Nephron progenitor cell (in vitro differentiated cells): ENCODE measurements around the gene ERCC3.
A peak's percentile ranks its signal among the peaks of the same experiment; 100 is the strongest.

Source experiments
- DNase-seq: peaks from one replicate; pipeline ENCODE4 v3.0.0; 2021
- H3K27ac Mint-ChIP-seq: 2 replicates; pipeline ENCODE4 v1.8.0; 2021; ENCODE audit warnings: mild to moderate bottlenecking, moderate library complexity, mixed read lengths
- H3K27me3 Mint-ChIP-seq: 2 replicates; pipeline ENCODE4 v1.8.0; 2021; ENCODE audit warnings: mild to moderate bottlenecking, low read depth, mixed read lengths; ENCODE audit not compliant: poor library complexity
- H3K36me3 Mint-ChIP-seq: 2 replicates; pipeline ENCODE4 v1.8.0; 2021; ENCODE audit warnings: low read depth, mixed read lengths
- H3K4me1 Mint-ChIP-seq: 2 replicates; pipeline ENCODE4 v1.8.0; 2021; ENCODE audit warnings: mixed read lengths
- H3K4me3 Mint-ChIP-seq: 2 replicates; pipeline ENCODE4 v1.8.0; 2021; ENCODE audit warnings: mild to moderate bottlenecking, moderate library complexity, mixed read lengths
- H3K9me3 Mint-ChIP-seq: 2 replicates; pipeline ENCODE4 v1.8.0; 2021; ENCODE audit warnings: mild to moderate bottlenecking, moderate library complexity, mixed read lengths
- CTCF ChIP-seq: fragments of 200-600 bp; sonication (generic); IDR thresholded peaks from 2 replicates; pipeline ENCODE4 v1.5.0; 2021; ENCODE audit warnings: antibody characterized with exemption

Gene ERCC3

GRCh38 chr2:127279781-127280180, 14.2 kb downstream of the ERCC3 start:
- no peak overlapping the region for H3K4me3 Mint-ChIP-seq
- H3K36me3 Mint-ChIP-seq, result peaks cover 96% of the 10 kb centered on the region
- H3K4me1 Mint-ChIP-seq, result no peaks in the 10 kb centered on the region
- no peaks in the 10 kb centered on the region for H3K27me3 Mint-ChIP-seq
- no peak overlapping the region for H3K27ac Mint-ChIP-seq
- peaks cover 14% of the 10 kb centered on the region for H3K9me3 Mint-ChIP-seq
- TF ChIP-seq CTCF, result no peak
- DNase-seq, result no peak

GRCh38 chr2:127278959-127279358, 15.0 kb downstream of the ERCC3 start:
- no peak overlapping the region for H3K4me3 Mint-ChIP-seq
- no peaks in the 10 kb centered on the region for H3K27me3 Mint-ChIP-seq
- peaks cover 92% of the 10 kb centered on the region for H3K36me3 Mint-ChIP-seq
- H3K9me3 Mint-ChIP-seq, result peaks cover 6% of the 10 kb centered on the region
- DNase-seq, result no peak
- H3K4me1 Mint-ChIP-seq, result no peaks in the 10 kb centered on the region
- TF ChIP-seq CTCF, result no peak
- no peak overlapping the region for H3K27ac Mint-ChIP-seq

GRCh38 chr2:127277028-127277427, 16.9 kb downstream of the ERCC3 start:
- DNase-seq, result no peak
- TF ChIP-seq CTCF, result no peak
- no peak overlapping the region for H3K4me3 Mint-ChIP-seq
- no peaks in the 10 kb centered on the region for H3K9me3 Mint-ChIP-seq
- H3K4me1 Mint-ChIP-seq, result no peaks in the 10 kb centered on the region
- peaks cover 91% of the 10 kb centered on the region for H3K36me3 Mint-ChIP-seq
- no peaks in the 10 kb centered on the region for H3K27me3 Mint-ChIP-seq
- H3K27ac Mint-ChIP-seq, result peak overlapping the region; percentile 15

GRCh38 chr2:127275789-127276188, 18.2 kb downstream of the ERCC3 start:
- Mint-ChIP-seq H3K27ac (no peak overlapping the region), H3K9me3 (no peaks in the 10 kb centered on the region), H3K36me3 (peaks cover 90% of the 10 kb centered on the region), H3K4me3 (no peak overlapping the region), H3K27me3 (no peaks in the 10 kb centered on the region), H3K4me1 (no peaks in the 10 kb centered on the region)
- TF ChIP-seq CTCF, result no peak
- DNase-seq, result no peak

GRCh38 chr2:127275356-127275755, 18.6 kb downstream of the ERCC3 start:
- peak overlapping the region; percentile 93 for H3K27ac Mint-ChIP-seq
- H3K4me1 Mint-ChIP-seq, result no peaks in the 10 kb centered on the region
- DNase-seq, result no peak
- no peaks in the 10 kb centered on the region for H3K9me3 Mint-ChIP-seq
- no peaks in the 10 kb centered on the region for H3K27me3 Mint-ChIP-seq
- no peak for TF ChIP-seq CTCF
- peaks cover 90% of the 10 kb centered on the region for H3K36me3 Mint-ChIP-seq
- H3K4me3 Mint-ChIP-seq, result no peak overlapping the region

- Mint-ChIP-seq H3K4me3 (no peak overlapping the region), H3K36me3 (peaks cover 92% of the 10 kb centered on the region), H3K4me1 (no peaks in the 10 kb centered on the region), H3K27me3 (no peaks in the 10 kb centered on the region), H3K9me3 (peaks cover 24% of the 10 kb centered on the region), H3K27ac (no peak overlapping the region)
- TF ChIP-seq CTCF, result no peak
- DNase-seq, result no peak
Observed at GRCh38 chr2:127270663-127271062, 23.3 kb downstream of the ERCC3 start.
